PC-3 (cell line): ENCODE measurements around the gene HOXC11. TPM values are rescaled to one million over a fixed set of nuclear protein-coding genes. Genes with fewer than 3 reads are reported as not detected.

Experiments
- ATAC-seq: fragments of 200-7000 bp; cut with Tn5 transposase; 2 replicates; pipeline ENCODE4 v1.9.1; 2020; ENCODE audit warnings: mild to moderate bottlenecking, moderate library complexity
- BruUV-seq: library from RNA; stranded (reverse); fragments of 400-500 nt; replicated peaks from 2 replicates; lab custom pipeline; 2021; lab: Mats Ljungman, UMichigan
- CTCF ChIA-PET: fragments of 300-600 bp; sonication (Branson Sonifier 250); formaldehyde crosslinking; loops from one replicate; lab custom pipeline; 2022; ENCODE audit warnings: antibody characterized with exemption; lab: Charles Lee
- POLR2A ChIA-PET: fragments of 300-600 bp; sonication (Branson Sonifier 250); formaldehyde crosslinking; loops from one replicate; lab custom pipeline; 2022; ENCODE audit warnings: antibody characterized with exemption; ENCODE audit not compliant: unreplicated experiment; lab: Charles Lee
- DNase-seq: peaks from one replicate; pipeline ENCODE4 v3.0.0-alpha.2; 2015
- H2AFZ ChIP-seq: fragments of 300-600 bp; sonication (generic); 2 replicates; pipeline ENCODE4 v1.6.0; 2016; ENCODE audit warnings: antibody characterized with exemption, low read length
- H3F3A ChIP-seq: fragments of 300-600 bp; sonication (generic); one replicate; pipeline ENCODE4 v1.6.0; 2017; ENCODE audit warnings: antibody characterized with exemption, low read length, control low read depth, mild to moderate bottlenecking; ENCODE audit not compliant: unreplicated experiment
- H3K27ac ChIP-seq: fragments of 300-600 bp; sonication (generic); 2 replicates; pipeline ENCODE4 v1.5.1; 2016; ENCODE audit warnings: mild to moderate bottlenecking, low read length
- H3K27me3 ChIP-seq: fragments of 300-600 bp; sonication (generic); 2 replicates; pipeline ENCODE4 v1.6.1; 2016; ENCODE audit warnings: low read length, mixed read lengths
- H3K36me3 ChIP-seq: fragments of 300-600 bp; sonication (generic); 2 replicates; pipeline ENCODE4 v1.6.1; 2016; ENCODE audit warnings: low read depth, mixed run types, low read length, mixed read lengths
- H3K4me1 ChIP-seq: fragments of 300-600 bp; sonication (generic); 2 replicates; pipeline ENCODE4 v1.5.1; 2016; ENCODE audit warnings: low read length; ENCODE audit not compliant: insufficient read depth
- H3K4me2 ChIP-seq: fragments of 300-600 bp; sonication (generic); 2 replicates; pipeline ENCODE4 v1.6.0; 2016; ENCODE audit warnings: low read length
- H3K4me3 ChIP-seq: fragments of 300-600 bp; sonication (generic); 2 replicates; pipeline ENCODE4 v1.5.1; 2016; ENCODE audit warnings: mild to moderate bottlenecking, low read length, mixed read lengths
- H3K79me2 ChIP-seq: fragments of 300-600 bp; sonication (generic); 2 replicates; pipeline ENCODE4 v1.6.1; 2017; ENCODE audit warnings: low read length, mixed read lengths
- H3K9ac ChIP-seq: fragments of 300-600 bp; sonication (generic); 2 replicates; pipeline ENCODE4 v1.6.0; 2016; ENCODE audit warnings: mild to moderate bottlenecking, low read length
- H3K9me2 ChIP-seq: fragments of 300-600 bp; sonication (generic); replicated peaks from 2 replicates; pipeline ENCODE4 v1.6.1; 2016; ENCODE audit warnings: mixed run types, low read length, mixed read lengths
- H3K9me3 ChIP-seq: fragments of 300-600 bp; sonication (generic); 2 replicates; pipeline ENCODE4 v1.6.1; 2016; ENCODE audit warnings: low read length, mixed read lengths
- H4K20me1 ChIP-seq: fragments of 300-600 bp; sonication (generic); 2 replicates; pipeline ENCODE4 v1.6.1; 2016; ENCODE audit warnings: low read length, mixed read lengths
- CTCF ChIP-seq: fragments of 300-600 bp; sonication (generic); conservative IDR thresholded peaks from 2 replicates; pipeline ENCODE4 v1.5.1; 2017; ENCODE audit warnings: antibody characterized with exemption, low read depth, mild to moderate bottlenecking, low read length
- EZH2 ChIP-seq: fragments of 300-600 bp; sonication (generic); IDR thresholded peaks from one replicate; pipeline ENCODE4 v1.6.1; 2017; ENCODE audit warnings: antibody characterized with exemption, mild to moderate bottlenecking, low read length; ENCODE audit not compliant: unreplicated experiment
- EZH2phosphoT487 ChIP-seq: fragments of 300-600 bp; sonication (generic); IDR thresholded peaks from 2 replicates; pipeline ENCODE4 v1.6.1; 2018; ENCODE audit warnings: mild to moderate bottlenecking, antibody characterized with exemption, low read length, borderline replicate concordance
- intact Hi-C: fragments of 100-400 bp; cut with micrococcal nuclease; formaldehyde crosslinking; loops from 2 replicates; pipeline ENCODE4 v1.9.0; 2023
- total RNA-seq: library from RNA; depleted of rRNA; stranded (reverse); fragments of >200 nt; gene quantifications from 2 replicates; pipeline ENCODE4 v1.2.3, GENCODE V29; 2014

HOXC11 gene
- total RNA-seq, 1 experiment from 2014 or later, result 0.84 TPM

DNA sequence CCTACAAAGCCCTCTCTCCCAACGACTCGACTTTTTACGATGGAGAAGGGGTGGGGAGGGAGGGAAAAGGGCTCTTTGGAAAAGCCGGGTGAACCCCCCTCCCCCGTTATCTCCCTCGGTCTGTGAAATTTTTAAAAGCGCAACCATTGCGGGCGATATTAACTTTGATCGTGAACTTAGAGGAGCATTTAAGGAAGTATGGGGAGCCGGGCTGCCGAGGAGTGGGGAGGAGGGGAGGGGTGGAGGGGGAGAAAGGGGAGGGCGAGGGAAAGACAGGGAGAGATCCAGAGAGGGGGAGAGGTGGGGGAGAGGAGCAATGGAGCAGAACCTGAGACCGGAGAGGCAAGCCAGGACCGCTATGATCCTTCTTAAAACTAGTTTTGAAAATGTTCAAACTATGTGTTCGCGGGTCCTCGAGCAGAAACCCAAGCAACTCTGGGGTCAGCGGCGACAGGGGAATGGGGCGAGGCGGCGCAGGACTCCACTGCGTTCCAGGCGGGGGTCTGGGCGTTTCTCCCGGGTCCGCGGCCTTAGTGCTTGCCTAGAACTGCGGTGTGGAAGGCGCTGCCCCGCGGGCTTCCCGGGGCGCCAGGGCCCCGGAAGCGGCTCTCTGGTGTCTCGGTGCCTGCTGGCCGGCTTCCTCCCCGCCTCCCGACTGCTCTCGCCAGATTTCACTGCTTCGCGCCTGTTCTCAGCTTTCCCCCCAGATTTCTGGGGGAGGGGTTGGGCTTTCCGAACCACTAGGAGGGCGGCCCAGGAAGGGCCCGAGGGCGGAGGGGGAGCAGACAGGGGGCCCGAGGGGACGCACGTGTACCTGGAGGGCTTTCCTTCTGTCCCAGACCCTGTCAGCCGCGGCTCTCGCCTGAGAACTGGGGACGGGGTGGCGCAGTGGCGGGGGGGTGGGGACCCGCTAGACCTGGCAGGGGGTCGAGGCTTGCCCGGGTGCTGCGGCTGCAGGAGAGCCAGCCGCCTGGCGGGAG, 1.4 kb downstream of the HOXC11 start, which contains the start of gene HOTAIR:
HOTAIR (minus strand) TSS at position 871 of the 980 bp plus-strand sequence.
- peak; percentile 53 for DNase-seq
- no peak for TF ChIP-seq CTCF
- no peak for TF ChIP-seq EZH2phosphoT487
- no peak for TF ChIP-seq EZH2
- no peaks in the 10 kb centered on the region for H4K20me1 ChIP-seq
- no peaks in the 10 kb centered on the region for H3K36me3 ChIP-seq
- H3K27me3 ChIP-seq, result no peaks in the 10 kb centered on the region
- no peaks in the 10 kb centered on the region for H3F3A ChIP-seq
- peaks cover 35% of the 10 kb centered on the region for H3K4me1 ChIP-seq
- no peaks in the 10 kb centered on the region for H3K9me3 ChIP-seq
- peak within 1 kb of the TSS; percentile 77 for H3K9ac ChIP-seq
- no peak within 1 kb of the TSS for H3K27ac ChIP-seq
- H3K79me2 ChIP-seq, result no peaks in the 10 kb centered on the region
- intact Hi-C loops, result no loop called here
- ATAC-seq, result peak; percentile 40
- no TSS peak for BruUV-seq
- ChIA-PET POLR2A (no interaction called here), CTCF (interaction anchor here (0.6 kb wide), 1 partner anchor 230 kb away, joined by 4 read pairs; no protein-coding TSS in a partner anchor)
- no peaks in the 10 kb centered on the region for H3K9me2 ChIP-seq
- peak within 1 kb of the TSS; percentile 95 for H3K4me2 ChIP-seq
- H2AFZ ChIP-seq, result peak within 1 kb of the TSS; percentile 89
- peak within 1 kb of the TSS; percentile 75 for H3K4me3 ChIP-seq

- Histone ChIP-seq H3K9ac (peak overlapping the region; percentile 77), H2AFZ (peak overlapping the region; percentile 89), H3K9me2 (no peaks in the 10 kb centered on the region), H3K27ac (no peak overlapping the region), H3K27me3 (no peaks in the 10 kb centered on the region), H3K4me3 (peak overlapping the region; percentile 75), H3K9me3 (no peaks in the 10 kb centered on the region), H3K79me2 (no peaks in the 10 kb centered on the region), H3K4me2 (peak overlapping the region; percentile 95), H4K20me1 (no peaks in the 10 kb centered on the region), H3F3A (no peaks in the 10 kb centered on the region), H3K36me3 (no peaks in the 10 kb centered on the region), H3K4me1 (peaks cover 35% of the 10 kb centered on the region)
- TF ChIP-seq CTCF, result no peak
- no peak for TF ChIP-seq EZH2phosphoT487
- TF ChIP-seq EZH2, result no peak
- ChIA-PET CTCF (no interaction called here), POLR2A (no interaction called here)
- intact Hi-C loops, result no loop called here
- no peak for ATAC-seq
- DNase-seq, result no peak
- BruUV-seq, result no TSS peak
Measured at GRCh38 chr12:53975064-53975471, 2.1 kb downstream of the HOXC11 start.
